LNCAP (cell line): ENCODE data around the gene SLC17A3.

ENCODE experiments used
- TF ChIP-seq, protein P1 (sequence below): fragments of 450-650 bp; IDR thresholded peaks from 2 replicates; pipeline ENCODE4 v1.5.1; 2017; ENCODE audit warnings: mild to moderate bottlenecking

Gene SLC17A3

GRCh38 chr6:25874118-25874517 lies at the start of gene SLC17A3:
Gene SLC17A3, minus strand, starts transcription at chr6:25874243. Its CDS starts 5,856 bp downstream, at chr6:25868387.
- TF ChIP-seq, protein P1, sequence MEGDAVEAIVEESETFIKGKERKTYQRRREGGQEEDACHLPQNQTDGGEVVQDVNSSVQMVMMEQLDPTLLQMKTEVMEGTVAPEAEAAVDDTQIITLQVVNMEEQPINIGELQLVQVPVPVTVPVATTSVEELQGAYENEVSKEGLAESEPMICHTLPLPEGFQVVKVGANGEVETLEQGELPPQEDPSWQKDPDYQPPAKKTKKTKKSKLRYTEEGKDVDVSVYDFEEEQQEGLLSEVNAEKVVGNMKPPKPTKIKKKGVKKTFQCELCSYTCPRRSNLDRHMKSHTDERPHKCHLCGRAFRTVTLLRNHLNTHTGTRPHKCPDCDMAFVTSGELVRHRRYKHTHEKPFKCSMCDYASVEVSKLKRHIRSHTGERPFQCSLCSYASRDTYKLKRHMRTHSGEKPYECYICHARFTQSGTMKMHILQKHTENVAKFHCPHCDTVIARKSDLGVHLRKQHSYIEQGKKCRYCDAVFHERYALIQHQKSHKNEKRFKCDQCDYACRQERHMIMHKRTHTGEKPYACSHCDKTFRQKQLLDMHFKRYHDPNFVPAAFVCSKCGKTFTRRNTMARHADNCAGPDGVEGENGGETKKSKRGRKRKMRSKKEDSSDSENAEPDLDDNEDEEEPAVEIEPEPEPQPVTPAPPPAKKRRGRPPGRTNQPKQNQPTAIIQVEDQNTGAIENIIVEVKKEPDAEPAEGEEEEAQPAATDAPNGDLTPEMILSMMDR: no peak

DNA sequence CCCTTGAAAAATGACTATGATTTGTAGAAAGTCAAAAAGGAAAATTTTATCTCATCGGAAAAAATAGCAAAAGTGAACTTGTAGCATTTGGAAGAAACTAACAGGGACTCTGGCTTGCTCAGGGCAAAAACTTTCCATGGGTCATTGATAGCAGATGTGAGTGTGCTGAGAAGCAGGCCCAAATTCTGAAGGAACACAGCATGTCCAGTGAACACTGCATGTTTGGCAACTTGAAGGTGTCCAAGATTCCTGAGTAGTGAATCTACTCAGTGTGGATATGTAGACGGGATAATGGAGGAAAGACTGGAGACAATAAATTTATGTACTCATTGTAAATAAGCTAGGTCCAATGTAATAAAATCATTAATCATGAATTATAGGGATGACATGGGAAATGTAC lies 48.3 kb upstream of the SLC17A3 start:
- TF ChIP-seq, protein P1: no peak

GRCh38 chr6:25921525-25922203 lies 47.6 kb upstream of the SLC17A3 start:
- TF ChIP-seq, protein P1: no peak

GRCh38 chr6:25919657-25920056 lies 45.6 kb upstream of the SLC17A3 start:
- TF ChIP-seq, protein P1: no peak

DNA sequence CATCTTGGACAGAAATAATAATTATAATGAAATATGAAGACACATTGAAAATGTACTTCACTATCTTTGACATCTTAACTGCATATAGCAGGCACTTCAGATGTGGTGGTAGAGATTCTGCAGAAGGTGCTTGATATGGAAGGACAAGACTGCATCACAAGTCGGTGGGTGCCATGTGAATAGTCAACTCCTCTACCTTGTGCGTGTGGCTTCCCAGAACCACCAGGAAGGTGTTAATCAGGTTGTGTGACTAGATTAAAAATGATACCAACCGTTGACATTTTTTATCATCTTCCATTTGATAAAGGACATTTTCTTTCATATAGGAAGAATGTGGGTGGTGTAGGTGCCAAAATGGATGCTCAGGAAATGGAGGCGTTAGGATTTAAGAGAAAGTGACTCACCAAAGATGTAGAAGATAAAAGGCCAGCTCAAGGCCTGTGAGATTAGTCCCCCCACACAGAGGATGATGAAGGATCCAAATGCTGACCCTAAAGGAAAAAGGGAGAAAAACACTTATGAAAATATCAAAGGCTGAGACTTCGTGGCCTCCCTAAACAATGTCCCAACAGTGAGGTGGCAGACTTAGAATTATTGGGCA lies 44.1 kb upstream of the SLC17A3 start:
- TF ChIP-seq, protein P1: no peak

GRCh38 chr6:25916789-25917490 lies 42.9 kb upstream of the SLC17A3 start:
- TF ChIP-seq, protein P1: no peak

GRCh38 chr6:25916330-25916729 lies 42.3 kb upstream of the SLC17A3 start:
- TF ChIP-seq, protein P1: no peak
